ACC112 (cell line): ENCODE results near the gene ABL2.

Source experiments
- H2AFZ ChIP-seq: fragments of 200-600 bp; sonication (generic); one replicate; pipeline ENCODE4 v1.6.0; 2017; ENCODE audit warnings: antibody characterized with exemption, low read length; ENCODE audit not compliant: unreplicated experiment
- H3K27ac ChIP-seq: fragments of 200-600 bp; sonication (generic); 2 replicates; pipeline ENCODE4 v1.5.1; 2014; ENCODE audit warnings: low read depth, mild to moderate bottlenecking, antibody characterized with exemption, low read length, moderate library complexity
- H3K27me3 ChIP-seq: fragments of 200-600 bp; sonication (generic); 2 replicates; pipeline ENCODE4 v1.6.1; 2014; ENCODE audit warnings: mild to moderate bottlenecking, antibody characterized with exemption, low read length, moderate library complexity, mixed read lengths; ENCODE audit not compliant: insufficient read depth
- H3K36me3 ChIP-seq: fragments of 200-600 bp; sonication (generic); 2 replicates; pipeline ENCODE4 v1.6.1; 2016; ENCODE audit warnings: mild to moderate bottlenecking, antibody characterized with exemption, low read length, moderate library complexity, mixed read lengths; ENCODE audit not compliant: insufficient read depth
- H3K4me1 ChIP-seq: fragments of 200-600 bp; sonication (generic); one replicate; pipeline ENCODE4 v1.6.1; 2016; ENCODE audit warnings: low read length, mixed read lengths; ENCODE audit not compliant: insufficient read depth, unreplicated experiment, control insufficient read depth
- H3K4me3 ChIP-seq: fragments of 200-600 bp; sonication (generic); 2 replicates; pipeline ENCODE4 v1.5.1; 2014; ENCODE audit warnings: mild to moderate bottlenecking, low read depth, low read length
- H3K79me2 ChIP-seq: fragments of 200-600 bp; sonication (generic); one replicate; pipeline ENCODE4 v1.6.0; 2016; ENCODE audit warnings: low read length; ENCODE audit not compliant: control insufficient read depth, unreplicated experiment, insufficient read depth

The ABL2 gene

GRCh38 chr1:179082333-179082998, 147.0 kb downstream of the ABL2 start:
- Histone ChIP-seq H3K4me1 (peaks cover 17% of the 10 kb centered on the region), H3K4me3 (peak overlapping the region; percentile 88), H3K79me2 (peaks cover 24% of the 10 kb centered on the region), H3K36me3 (no peaks in the 10 kb centered on the region), H2AFZ (peak overlapping the region; percentile 86), H3K27me3 (no peaks in the 10 kb centered on the region), H3K27ac (peak overlapping the region; percentile 55; the same call in 1 of the 2 replicates)

- H2AFZ ChIP-seq, result peak within 1 kb of the TSS; percentile 86
- H3K79me2 ChIP-seq, result peaks cover 24% of the 10 kb centered on the region
- H3K27me3 ChIP-seq, result no peaks in the 10 kb centered on the region
- no peaks in the 10 kb centered on the region for H3K36me3 ChIP-seq
- peaks cover 23% of the 10 kb centered on the region for H3K4me1 ChIP-seq
- peak within 1 kb of the TSS; percentile 55 for H3K27ac ChIP-seq
- peak within 1 kb of the TSS; percentile 88 for H3K4me3 ChIP-seq
Measured at GRCh38 chr1:179081687-179082332, 147.7 kb downstream of the ABL2 start, which contains the start of gene TOR3A. Gene TOR3A, plus strand, starts transcription at chr1:179082070. Its CDS starts 59 bp downstream, at chr1:179082129.

DNA sequence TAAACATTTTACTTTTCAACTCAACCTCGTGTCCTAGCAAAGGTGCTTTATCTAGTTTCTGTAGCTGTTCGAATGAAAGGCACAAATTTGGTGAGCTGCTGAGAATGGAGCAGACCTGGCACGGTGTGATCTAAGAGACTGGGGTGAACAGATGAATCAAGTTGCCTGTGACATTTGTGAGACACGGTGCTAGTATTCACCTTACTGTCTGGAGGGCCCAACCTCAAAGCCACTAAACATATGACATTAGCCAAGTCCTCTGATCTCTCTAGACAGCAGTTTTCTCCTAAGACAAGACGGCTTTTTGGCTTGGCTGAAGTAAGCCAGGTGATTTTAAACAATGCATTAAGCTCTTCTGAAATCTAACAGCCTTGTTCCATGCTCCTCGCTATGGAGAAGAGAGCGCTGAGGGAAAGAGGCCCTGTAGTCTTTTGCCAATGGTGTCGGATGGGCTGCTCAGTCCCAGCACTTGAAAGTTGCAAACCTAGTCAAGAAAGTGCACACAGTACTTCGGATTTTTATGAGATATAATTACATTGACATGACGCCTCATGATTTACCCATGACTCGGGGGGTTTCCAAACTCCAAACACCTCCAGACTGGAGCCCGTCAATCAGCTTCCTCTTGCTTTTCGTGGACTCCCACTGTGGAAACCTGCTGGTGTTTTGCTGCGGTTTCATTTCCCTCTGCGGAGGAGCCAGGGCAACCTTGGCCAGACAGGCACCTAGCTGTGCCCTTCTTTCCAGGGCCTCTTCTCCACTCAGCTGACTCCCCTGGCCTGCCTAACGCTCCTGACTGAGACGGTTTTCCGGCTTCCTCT, 148.4 kb downstream of the ABL2 start:
- Histone ChIP-seq H3K4me3 (peak overlapping the region; percentile 88), H3K4me1 (peaks cover 27% of the 10 kb centered on the region), H2AFZ (peak overlapping the region; percentile 86), H3K36me3 (no peaks in the 10 kb centered on the region), H3K27me3 (no peaks in the 10 kb centered on the region), H3K79me2 (peaks cover 24% of the 10 kb centered on the region), H3K27ac (peak overlapping the region; percentile 55)

DNA sequence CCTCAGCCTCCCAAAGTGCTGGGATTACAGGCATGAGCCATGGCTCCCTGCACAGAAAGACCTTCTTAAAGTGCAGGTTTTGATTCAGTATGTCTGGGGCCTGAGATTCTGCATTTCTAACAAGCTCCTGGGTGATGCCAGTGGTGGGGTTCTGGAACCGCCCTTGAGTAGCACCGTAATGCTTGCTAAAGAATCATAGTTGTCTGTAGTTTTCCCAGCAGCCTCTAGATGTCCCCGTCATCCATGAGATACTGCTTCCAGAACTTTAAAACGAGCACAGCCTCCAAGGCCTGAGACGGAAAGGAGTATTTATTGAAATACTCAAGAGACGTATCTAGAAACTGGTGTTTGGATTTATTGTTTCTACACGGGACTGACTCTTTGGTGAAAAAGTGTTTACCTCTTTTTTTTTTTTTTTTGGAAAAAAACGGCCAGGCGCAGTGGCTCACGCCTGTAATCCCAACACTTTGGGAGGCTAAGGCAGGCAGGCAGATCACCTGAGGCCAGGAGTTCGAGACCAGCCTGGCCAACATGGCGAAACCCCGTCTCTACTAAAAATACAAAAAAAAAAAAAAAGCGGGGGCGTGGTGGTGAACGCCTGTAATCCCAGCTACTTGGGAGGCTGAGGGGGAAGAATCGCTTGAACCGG, 150.2 kb downstream of the ABL2 start:
- Histone ChIP-seq H2AFZ (no peak overlapping the region), H3K27me3 (no peaks in the 10 kb centered on the region), H3K4me3 (no peak overlapping the region), H3K79me2 (peaks cover 17% of the 10 kb centered on the region), H3K27ac (no peak overlapping the region), H3K36me3 (no peaks in the 10 kb centered on the region), H3K4me1 (peaks cover 27% of the 10 kb centered on the region)

DNA sequence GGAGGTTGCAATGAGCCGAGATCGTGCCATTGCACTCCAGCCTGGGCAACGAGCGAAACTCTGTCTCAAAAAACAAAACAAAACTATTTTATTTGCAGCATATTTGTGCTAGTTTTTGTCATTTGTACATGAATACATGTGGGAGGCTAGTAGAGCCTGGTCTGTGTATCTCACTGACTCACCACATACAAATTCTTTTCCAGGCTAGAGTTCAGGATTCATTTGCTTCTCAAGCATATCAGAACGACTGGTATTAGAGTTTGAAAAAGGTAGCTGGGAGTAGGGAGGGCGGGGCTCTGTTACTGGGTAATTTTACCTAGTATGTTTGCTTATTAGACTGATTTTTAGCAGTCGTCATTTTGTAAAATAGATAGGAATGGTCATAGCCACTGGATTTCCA, 152.1 kb downstream of the ABL2 start:
- Histone ChIP-seq H3K27ac (peak overlapping the region; percentile 49), H3K36me3 (peaks cover 4% of the 10 kb centered on the region; the same call in 1 of the 2 replicates), H3K79me2 (peaks cover under 1% of the 10 kb centered on the region), H3K27me3 (no peaks in the 10 kb centered on the region), H2AFZ (peak overlapping the region; percentile 11), H3K4me3 (no peak overlapping the region), H3K4me1 (peaks cover 22% of the 10 kb centered on the region)

- H3K79me2 ChIP-seq, result no peaks in the 10 kb centered on the region
- H3K27ac ChIP-seq, result no peak overlapping the region
- no peak overlapping the region for H3K4me3 ChIP-seq
- peaks cover 7% of the 10 kb centered on the region; the same call in 1 of the 2 replicates for H3K36me3 ChIP-seq
- no peak overlapping the region for H2AFZ ChIP-seq
- H3K27me3 ChIP-seq, result no peaks in the 10 kb centered on the region
- H3K4me1 ChIP-seq, result no peaks in the 10 kb centered on the region
Measured at GRCh38 chr1:179066471-179066870, 163.0 kb downstream of the ABL2 start.

- peaks cover 7% of the 10 kb centered on the region; the same call in 1 of the 2 replicates for H3K36me3 ChIP-seq
- no peaks in the 10 kb centered on the region for H3K79me2 ChIP-seq
- no peak overlapping the region for H3K4me3 ChIP-seq
- H3K27ac ChIP-seq, result no peak overlapping the region
- H3K27me3 ChIP-seq, result no peaks in the 10 kb centered on the region
- no peak overlapping the region for H2AFZ ChIP-seq
- peaks cover 13% of the 10 kb centered on the region for H3K4me1 ChIP-seq
Measured at GRCh38 chr1:179061360-179062282, 167.9 kb downstream of the ABL2 start.

GRCh38 chr1:179058487-179059483, 170.7 kb downstream of the ABL2 start:
- Histone ChIP-seq H3K27me3 (no peaks in the 10 kb centered on the region), H3K79me2 (no peaks in the 10 kb centered on the region), H3K4me1 (peaks cover 13% of the 10 kb centered on the region), H3K36me3 (peaks cover 8% of the 10 kb centered on the region; the same call in 1 of the 2 replicates), H3K4me3 (no peak overlapping the region), H3K27ac (peak overlapping the region; percentile 45), H2AFZ (no peak overlapping the region)

DNA sequence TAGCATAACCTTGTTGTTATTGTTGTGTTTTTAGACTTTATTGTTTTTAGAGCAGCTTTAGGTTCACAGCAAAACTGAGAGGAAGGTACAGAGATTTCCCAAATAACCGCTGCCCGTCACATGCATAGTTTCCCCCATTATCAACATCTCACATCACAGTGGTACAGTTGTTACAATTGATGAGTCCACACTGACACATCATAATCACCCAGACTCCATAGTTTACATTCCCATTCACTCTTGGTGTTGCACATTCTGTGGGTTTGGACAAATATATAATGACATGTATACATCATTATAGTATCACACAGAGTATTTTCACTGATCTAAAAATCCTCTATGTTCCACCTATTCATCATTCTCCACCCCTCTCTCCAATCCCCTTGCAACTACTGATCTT, 173.5 kb downstream of the ABL2 start:
- no peak overlapping the region for H3K27ac ChIP-seq
- H3K36me3 ChIP-seq, result peaks cover 8% of the 10 kb centered on the region; the same call in 1 of the 2 replicates
- H3K27me3 ChIP-seq, result no peaks in the 10 kb centered on the region
- no peak overlapping the region for H3K4me3 ChIP-seq
- H2AFZ ChIP-seq, result no peak overlapping the region
- H3K4me1 ChIP-seq, result peaks cover 13% of the 10 kb centered on the region
- no peaks in the 10 kb centered on the region for H3K79me2 ChIP-seq
